ENCODE results near the gene ZNF207.

- TF ChIP-seq EP300 (IDR thresholded peaks at IDR 0.05) (no peak), CTCF (IDR thresholded peaks at IDR 0.05) (no peak)
Measured at GRCh38 chr17:32307658-32308057, 42.3 kb upstream of the ZNF207 start.

Measured in gastroesophageal sphincter (tissue), 3 donors.